Glutamatergic neuron (in vitro differentiated cells): ENCODE data around the gene FMN1. TPM values are rescaled to one million over a fixed set of nuclear protein-coding genes. Genes with fewer than 3 reads are reported as not detected.

Source experiments
- DNase-seq: peaks from one replicate; pipeline ENCODE4 v3.0.0; 2022
- H3K27ac Mint-ChIP-seq: one replicate; pipeline ENCODE4 v1.8.0; 2020; ENCODE audit warnings: mild to moderate bottlenecking, mixed read lengths, inconsistent platforms; ENCODE audit not compliant: unreplicated experiment
- H3K27me3 Mint-ChIP-seq: one replicate; pipeline ENCODE4 v1.8.0; 2020; ENCODE audit warnings: mild to moderate bottlenecking, moderate library complexity, mixed read lengths, inconsistent platforms; ENCODE audit not compliant: unreplicated experiment
- H3K36me3 Mint-ChIP-seq: one replicate; pipeline ENCODE4 v1.8.0; 2020; ENCODE audit warnings: mild to moderate bottlenecking, mixed read lengths, inconsistent platforms; ENCODE audit not compliant: unreplicated experiment
- H3K4me1 Mint-ChIP-seq: one replicate; pipeline ENCODE4 v1.8.0; 2020; ENCODE audit warnings: mild to moderate bottlenecking, low read depth, mixed read lengths, inconsistent platforms; ENCODE audit not compliant: unreplicated experiment
- H3K4me3 Mint-ChIP-seq: one replicate; pipeline ENCODE4 v1.8.0; 2020; ENCODE audit warnings: mild to moderate bottlenecking, mixed read lengths, inconsistent platforms; ENCODE audit not compliant: unreplicated experiment
- H3K9me3 Mint-ChIP-seq: one replicate; pipeline ENCODE4 v1.8.0; 2020; ENCODE audit warnings: mild to moderate bottlenecking, moderate library complexity, mixed read lengths, inconsistent platforms; ENCODE audit not compliant: unreplicated experiment
- CTCF ChIP-seq: fragments of 200-600 bp; sonication (generic); IDR thresholded peaks from one replicate; pipeline ENCODE4 v1.5.0; 2021; ENCODE audit not compliant: partially characterized antibody, unreplicated experiment
- total RNA-seq: library from RNA; stranded (reverse); fragmentation: NEBNext Ultra II Directional; extraction: Animal tissue kit (Norgen Biotek cat#: 25700); gene quantifications from one replicate; pipeline ENCODE4 v1.2.1, GENCODE V29; 2021; ENCODE audit not compliant: unreplicated experiment

FMN1 gene
- total RNA-seq, 1 donor from 2014 or later, result 1.1 TPM

GRCh38 chr15:33057845-33058244 is 136.7 kb downstream of the FMN1 start:
- Mint-ChIP-seq H3K4me1 (no peaks in the 10 kb centered on the region), H3K4me3 (no peak overlapping the region), H3K27me3 (peaks cover 2% of the 10 kb centered on the region)

GRCh38 chr15:33055962-33056361 is 138.6 kb downstream of the FMN1 start:
- no peak for DNase-seq
- H3K4me3 Mint-ChIP-seq, result no peak overlapping the region
- H3K27me3 Mint-ChIP-seq, result peaks cover 2% of the 10 kb centered on the region
- H3K9me3 Mint-ChIP-seq, result no peaks in the 10 kb centered on the region
- TF ChIP-seq CTCF, result no peak
- H3K4me1 Mint-ChIP-seq, result no peaks in the 10 kb centered on the region
- no peak overlapping the region for H3K27ac Mint-ChIP-seq
- H3K36me3 Mint-ChIP-seq, result no peaks in the 10 kb centered on the region

More at GRCh38 chr15:33057845-33058244, 136.7 kb downstream of the FMN1 start:
- Mint-ChIP-seq H3K36me3 (no peaks in the 10 kb centered on the region), H3K9me3 (no peaks in the 10 kb centered on the region), H3K27ac (no peak overlapping the region)
- TF ChIP-seq CTCF, result no peak
- no peak for DNase-seq

- Mint-ChIP-seq H3K9me3 (peaks cover 2% of the 10 kb centered on the region), H3K36me3 (peaks cover 12% of the 10 kb centered on the region), H3K4me3 (no peak overlapping the region), H3K27ac (no peak overlapping the region), H3K4me1 (no peaks in the 10 kb centered on the region), H3K27me3 (no peaks in the 10 kb centered on the region)
- DNase-seq, result no peak
- no peak for TF ChIP-seq CTCF
Observed at GRCh38 chr15:33051528-33051927, 143.0 kb downstream of the FMN1 start.

GRCh38 chr15:33048255-33048654 is 146.3 kb downstream of the FMN1 start:
- no peak for DNase-seq
- Mint-ChIP-seq H3K4me3 (no peak overlapping the region), H3K27ac (no peak overlapping the region), H3K36me3 (peaks cover 12% of the 10 kb centered on the region), H3K27me3 (no peaks in the 10 kb centered on the region), H3K9me3 (peaks cover 2% of the 10 kb centered on the region), H3K4me1 (no peaks in the 10 kb centered on the region)
- TF ChIP-seq CTCF, result no peak

- Mint-ChIP-seq H3K4me3 (no peak overlapping the region), H3K9me3 (peaks cover 2% of the 10 kb centered on the region), H3K4me1 (no peaks in the 10 kb centered on the region), H3K27me3 (no peaks in the 10 kb centered on the region), H3K36me3 (peaks cover 12% of the 10 kb centered on the region), H3K27ac (no peak overlapping the region)
- TF ChIP-seq CTCF, result no peak
- no peak for DNase-seq
Observed at GRCh38 chr15:33047077-33047476, 147.4 kb downstream of the FMN1 start.
